HepG2 (cell line): ENCODE data around the gene SLC23A3. TPM values are rescaled to one million over a fixed set of nuclear protein-coding genes. Genes with fewer than 3 reads are reported as not detected.

Source experiments
- AHDC1 ChIP-seq: sonication (generic); formaldehyde crosslinking; IDR thresholded peaks from 2 replicates; pipeline ENCODE4 v1.5.1; 2020; ENCODE audit warnings: mild to moderate bottlenecking, missing genetic modification reagents, borderline replicate concordance
- ARID4A ChIP-seq: sonication (generic); formaldehyde crosslinking; IDR thresholded peaks from 2 replicates; pipeline ENCODE4 v1.5.0; 2020; ENCODE audit warnings: mild to moderate bottlenecking, missing genetic modification reagents, borderline replicate concordance
- EEA1 ChIP-seq: sonication (generic); formaldehyde crosslinking; IDR thresholded peaks from 2 replicates; pipeline ENCODE4 v1.5.1; 2020; ENCODE audit warnings: mild to moderate bottlenecking, missing genetic modification reagents, borderline replicate concordance
- KDM3A ChIP-seq: IDR thresholded peaks from 2 replicates; pipeline ENCODE4 v1.6.1; 2018; ENCODE audit warnings: low read depth, missing compliant biosample characterization
- NR2F2 ChIP-seq: IDR thresholded peaks from 2 replicates; pipeline ENCODE4 v1.6.1; 2012; ENCODE audit warnings: low read depth, inconsistent platforms, borderline replicate concordance
- PHF8 ChIP-seq: sonication (generic); formaldehyde crosslinking; IDR thresholded peaks from 2 replicates; pipeline ENCODE4 v1.5.0; 2020; ENCODE audit warnings: missing genetic modification reagents
- TFAP4 ChIP-seq: sonication (generic); IDR thresholded peaks from 2 replicates; pipeline ENCODE4 v1.6.1; 2016; ENCODE audit warnings: low read depth, borderline replicate concordance
- TMF1 ChIP-seq: sonication (generic); formaldehyde crosslinking; IDR thresholded peaks from 2 replicates; pipeline ENCODE4 v1.8.1; 2022; ENCODE audit warnings: low read depth, missing genetic modification reagents
- ZBTB38 ChIP-seq: sonication (generic); formaldehyde crosslinking; IDR thresholded peaks from 2 replicates; pipeline ENCODE4 v1.5.1; 2020; ENCODE audit warnings: mild to moderate bottlenecking, missing genetic modification reagents
- ZKSCAN5 ChIP-seq: sonication (generic); formaldehyde crosslinking; IDR thresholded peaks from 2 replicates; pipeline ENCODE4 v1.5.1; 2020; ENCODE audit warnings: mild to moderate bottlenecking, missing genetic modification reagents
- ZNF343 ChIP-seq: sonication (generic); formaldehyde crosslinking; IDR thresholded peaks from 2 replicates; pipeline ENCODE4 v1.4.0; 2020; ENCODE audit warnings: mild to moderate bottlenecking, missing genetic modification reagents
- ZNF503 ChIP-seq: sonication (generic); formaldehyde crosslinking; IDR thresholded peaks from 2 replicates; pipeline ENCODE4 v1.4.0; 2020; ENCODE audit warnings: missing genetic modification reagents
- ZNF510 ChIP-seq: sonication (generic); formaldehyde crosslinking; IDR thresholded peaks from 2 replicates; pipeline ENCODE4 v1.4.0; 2020; ENCODE audit warnings: low read depth, mild to moderate bottlenecking, missing genetic modification reagents
- ZNF549 ChIP-seq: sonication (generic); formaldehyde crosslinking; IDR thresholded peaks from 2 replicates; pipeline ENCODE4 v1.5.0; 2020; ENCODE audit warnings: missing genetic modification reagents
- ZNF660 ChIP-seq: sonication (generic); formaldehyde crosslinking; IDR thresholded peaks from 2 replicates; pipeline ENCODE4 v1.5.1; 2020; ENCODE audit warnings: mild to moderate bottlenecking, low read depth, missing genetic modification reagents, borderline replicate concordance
- polyA plus RNA-seq, 8 experiments: library from polyadenylated mRNA; depleted of rRNA in 3 of 8; stranded (reverse) in 7 of 8; unstranded in 1 of 8; fragments of >200 nt; fragmentation: Illumina TruSeq in 4 of 8; extraction: Trizol in 4 of 8; gene quantifications; 2 replicates each; pipeline versions ENCODE4 v1.2.1 to v1.2.3, GENCODE V29; 2011 to 2016; ENCODE audit warnings: low read depth in 4 of 8, missing spikeins in 1 of 8, mixed read lengths in 1 of 8; ENCODE audit not compliant: insufficient read depth in 1 of 8
- total RNA-seq, 5 experiments: library from RNA; depleted of rRNA; stranded (reverse); fragments of >200 nt; fragmentation: Illumina TruSeq; extraction: Trizol; gene quantifications; 2 replicates each; pipeline ENCODE4 v1.2.3, GENCODE V29; 2016; ENCODE audit warnings: low read depth in 1 of 5

The SLC23A3 gene
- total and polyA plus RNA-seq, 2 of the 13 experiments (the other 11 are each of a cell fraction or from before 2014, with no cell fraction given) = 0.38 to 0.78 TPM

GRCh38 chr2:219207134-219207883 lies 37.5 kb upstream of the SLC23A3 start (continued):
- TF ChIP-seq AHDC1 (no peak), TMF1 (CRISPR knock-in tag) (no peak), PHF8 (CRISPR knock-in tag) (no peak), ZKSCAN5 (CRISPR knock-in tag) (no peak), ZNF343 (CRISPR knock-in tag) (peak; percentile 15; the same call in 1 of the 2 replicates), TFAP4 (peak; percentile 82), ZNF510 (CRISPR knock-in tag) (peak; percentile 76; the same call in 1 of the 2 replicates), EEA1 (CRISPR knock-in tag) (0 out of 2 replicates have a peak, but pooled peaks have one; percentile 15), ZNF503 (CRISPR knock-in tag) (no peak), ZBTB38 (CRISPR knock-in tag) (no peak), ARID4A (CRISPR knock-in tag) (no peak; the same call in 1 of the 2 replicates), NR2F2 (0 out of 2 replicates have a peak, but pooled peaks have one; percentile 7), ZNF549 (CRISPR knock-in tag) (no peak), ZNF660 (no peak), KDM3A (CRISPR knock-in tag) (0 out of 2 replicates have a peak, but pooled peaks have one; percentile 28)
